ENCODE results near the gene ASAH2B.
"Not testable (repeated sequence)": the region's sequence is repeated elsewhere in the genome, so short reads cannot be mapped to it uniquely, and the experiment has no call there.

DNA sequence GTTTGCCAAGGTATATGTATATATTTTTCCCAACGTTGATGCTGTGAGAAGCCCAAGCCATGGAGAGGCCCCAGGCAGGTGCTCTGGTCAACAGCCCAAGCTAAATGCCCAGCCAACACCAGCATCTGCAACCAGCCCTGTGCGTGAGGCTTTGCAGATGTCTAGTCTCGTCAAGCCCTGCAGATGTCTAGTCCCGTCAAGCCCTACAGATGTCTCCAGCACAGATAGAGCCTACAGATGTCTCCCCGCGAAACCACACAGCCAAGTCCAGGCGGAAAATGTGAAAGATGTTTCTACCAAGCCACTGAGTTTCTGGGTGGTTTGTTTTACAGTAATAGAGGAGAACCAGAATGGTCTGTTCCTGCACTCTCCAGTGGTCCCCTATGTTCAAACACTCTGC lies 36.7 kb upstream of the ASAH2B start:
- TF ChIP-seq, protein P1, sequence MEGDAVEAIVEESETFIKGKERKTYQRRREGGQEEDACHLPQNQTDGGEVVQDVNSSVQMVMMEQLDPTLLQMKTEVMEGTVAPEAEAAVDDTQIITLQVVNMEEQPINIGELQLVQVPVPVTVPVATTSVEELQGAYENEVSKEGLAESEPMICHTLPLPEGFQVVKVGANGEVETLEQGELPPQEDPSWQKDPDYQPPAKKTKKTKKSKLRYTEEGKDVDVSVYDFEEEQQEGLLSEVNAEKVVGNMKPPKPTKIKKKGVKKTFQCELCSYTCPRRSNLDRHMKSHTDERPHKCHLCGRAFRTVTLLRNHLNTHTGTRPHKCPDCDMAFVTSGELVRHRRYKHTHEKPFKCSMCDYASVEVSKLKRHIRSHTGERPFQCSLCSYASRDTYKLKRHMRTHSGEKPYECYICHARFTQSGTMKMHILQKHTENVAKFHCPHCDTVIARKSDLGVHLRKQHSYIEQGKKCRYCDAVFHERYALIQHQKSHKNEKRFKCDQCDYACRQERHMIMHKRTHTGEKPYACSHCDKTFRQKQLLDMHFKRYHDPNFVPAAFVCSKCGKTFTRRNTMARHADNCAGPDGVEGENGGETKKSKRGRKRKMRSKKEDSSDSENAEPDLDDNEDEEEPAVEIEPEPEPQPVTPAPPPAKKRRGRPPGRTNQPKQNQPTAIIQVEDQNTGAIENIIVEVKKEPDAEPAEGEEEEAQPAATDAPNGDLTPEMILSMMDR (IDR thresholded peaks at IDR 0.05), result not testable (repeated sequence)
- TF ChIP-seq, protein P2, sequence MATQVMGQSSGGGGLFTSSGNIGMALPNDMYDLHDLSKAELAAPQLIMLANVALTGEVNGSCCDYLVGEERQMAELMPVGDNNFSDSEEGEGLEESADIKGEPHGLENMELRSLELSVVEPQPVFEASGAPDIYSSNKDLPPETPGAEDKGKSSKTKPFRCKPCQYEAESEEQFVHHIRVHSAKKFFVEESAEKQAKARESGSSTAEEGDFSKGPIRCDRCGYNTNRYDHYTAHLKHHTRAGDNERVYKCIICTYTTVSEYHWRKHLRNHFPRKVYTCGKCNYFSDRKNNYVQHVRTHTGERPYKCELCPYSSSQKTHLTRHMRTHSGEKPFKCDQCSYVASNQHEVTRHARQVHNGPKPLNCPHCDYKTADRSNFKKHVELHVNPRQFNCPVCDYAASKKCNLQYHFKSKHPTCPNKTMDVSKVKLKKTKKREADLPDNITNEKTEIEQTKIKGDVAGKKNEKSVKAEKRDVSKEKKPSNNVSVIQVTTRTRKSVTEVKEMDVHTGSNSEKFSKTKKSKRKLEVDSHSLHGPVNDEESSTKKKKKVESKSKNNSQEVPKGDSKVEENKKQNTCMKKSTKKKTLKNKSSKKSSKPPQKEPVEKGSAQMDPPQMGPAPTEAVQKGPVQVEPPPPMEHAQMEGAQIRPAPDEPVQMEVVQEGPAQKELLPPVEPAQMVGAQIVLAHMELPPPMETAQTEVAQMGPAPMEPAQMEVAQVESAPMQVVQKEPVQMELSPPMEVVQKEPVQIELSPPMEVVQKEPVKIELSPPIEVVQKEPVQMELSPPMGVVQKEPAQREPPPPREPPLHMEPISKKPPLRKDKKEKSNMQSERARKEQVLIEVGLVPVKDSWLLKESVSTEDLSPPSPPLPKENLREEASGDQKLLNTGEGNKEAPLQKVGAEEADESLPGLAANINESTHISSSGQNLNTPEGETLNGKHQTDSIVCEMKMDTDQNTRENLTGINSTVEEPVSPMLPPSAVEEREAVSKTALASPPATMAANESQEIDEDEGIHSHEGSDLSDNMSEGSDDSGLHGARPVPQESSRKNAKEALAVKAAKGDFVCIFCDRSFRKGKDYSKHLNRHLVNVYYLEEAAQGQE (IDR thresholded peaks at IDR 0.05; ENCODE audit: insufficient read depth in 1 of 2, low read depth in 2 of 2, low read length in 1 of 2), result not testable (repeated sequence)

All from Panc1 (cell line).